A549 (cell line): ENCODE measurements around the gene TCHHL1. TPM values are rescaled to one million over a fixed set of nuclear protein-coding genes. Genes with fewer than 3 reads are reported as not detected.

Source experiments
- ATAC-seq, 2 experiments: fragments of 200-7000 bp in 1 of 2; fragments of >200 bp in 1 of 2; cut with Nextera tagmentation in 1 of 2; cut with Tn5 transposase in 1 of 2; 3 replicates each; pipeline versions ENCODE4 v1.8.0 to v1.9.1; 2018 to 2020; ENCODE audit warnings: mild to moderate bottlenecking in 1 of 2, moderate library complexity in 1 of 2
- CTCF ChIA-PET: fragments of 300-600 bp; sonication (Branson Sonifier 250); formaldehyde crosslinking; extraction: SDS; loops from one replicate; lab custom pipeline; 2021; ENCODE audit warnings: antibody characterized with exemption, inconsistent platforms; lab: Yijun Ruan, JAX
- POLR2A ChIA-PET: fragments of 350-600 bp; formaldehyde crosslinking; extraction: SDS; loops from one replicate; lab custom pipeline; 2021; ENCODE audit warnings: antibody characterized with exemption, inconsistent platforms; lab: Yijun Ruan, JAX
- DNase-seq, 2 experiments: peaks; one replicate each; pipeline versions ENCODE4 v3.0.0 to v3.0.0-alpha.2; 2011 to 2016; ENCODE audit warnings: low read depth in 1 of 2, low spot score in 1 of 2
- FAIRE-seq: peaks from 2 replicates; lab custom pipeline; 2011; peaks lifted over from hg19 to GRCh38; lab: Jason Lieb, UNC
- H3K27ac ChIP-seq, 2 experiments: fragments of >200 bp; sonication (Bioruptor Twin); formaldehyde crosslinking; 3 replicates each; pipeline ENCODE4 v1.5.1; 2016 to 2017
- H3K4me1 ChIP-seq: fragments of >200 bp; sonication (Bioruptor Twin); formaldehyde crosslinking; 3 replicates; pipeline ENCODE4 v1.6.1; 2016
- H3K4me2 ChIP-seq: fragments of >200 bp; sonication (Bioruptor Twin); formaldehyde crosslinking; 3 replicates; pipeline ENCODE4 v1.6.1; 2016
- H3K4me3 ChIP-seq: fragments of >200 bp; sonication (Bioruptor Twin); formaldehyde crosslinking; 3 replicates; pipeline ENCODE4 v1.5.1; 2016
- H3K9me3 ChIP-seq: fragments of >200 bp; sonication (Bioruptor Twin); formaldehyde crosslinking; 3 replicates; pipeline ENCODE4 v1.6.1; 2016
- CBX8 ChIP-seq: fragments of 200-600 bp; sonication (generic); IDR thresholded peaks from 2 replicates; pipeline ENCODE4 v1.6.1; 2016
- CHD4 ChIP-seq: fragments of 200-600 bp; sonication (generic); IDR thresholded peaks from 2 replicates; pipeline ENCODE4 v1.6.1; 2016; ENCODE audit warnings: antibody characterized with exemption, mild to moderate bottlenecking, borderline replicate concordance
- E2F6 ChIP-seq: IDR thresholded peaks from 2 replicates; pipeline ENCODE4 v1.6.1; 2012; ENCODE audit warnings: low read depth, borderline replicate concordance
- EHF ChIP-seq: fragments of 250-450 bp; sonication (Bioruptor Pico); IDR thresholded peaks from 2 replicates; pipeline ENCODE4 v1.5.0; 2020; ENCODE audit warnings: mild to moderate bottlenecking
- EP300 ChIP-seq, 2 experiments: fragments of >200 bp; sonication (Bioruptor Twin); formaldehyde crosslinking; IDR thresholded peaks; 2 replicates in 1 of 2; 3 replicates in 1 of 2; pipeline ENCODE4 v1.6.1; 2016 to 2017
- FOXS1 ChIP-seq: fragments of 250-450 bp; sonication (Bioruptor Pico); IDR thresholded peaks from 2 replicates; pipeline ENCODE4 v1.5.0; 2020; ENCODE audit warnings: mild to moderate bottlenecking, moderate library complexity
- GATA3 ChIP-seq: IDR thresholded peaks from 2 replicates; pipeline ENCODE4 v1.6.1; 2012; ENCODE audit warnings: borderline replicate concordance
- HDAC2 ChIP-seq: fragments of 200-600 bp; sonication (generic); IDR thresholded peaks from 2 replicates; pipeline ENCODE4 v1.6.1; 2016
- HMGXB4 ChIP-seq: fragments of 250-450 bp; sonication (Bioruptor Pico); IDR thresholded peaks from 2 replicates; pipeline ENCODE4 v1.5.0; 2021; ENCODE audit warnings: mild to moderate bottlenecking, moderate library complexity, borderline replicate concordance
- HOXB13 ChIP-seq: fragments of 250-450 bp; sonication (Bioruptor Pico); IDR thresholded peaks from 2 replicates; pipeline ENCODE4 v1.5.0; 2020; ENCODE audit warnings: low read depth, mild to moderate bottlenecking, moderate library complexity
- JUNB ChIP-seq: fragments of >200 bp; sonication (Bioruptor Twin); formaldehyde crosslinking; IDR thresholded peaks from 2 replicates; pipeline ENCODE4 v1.6.1; 2016
- KDM1A ChIP-seq: fragments of 200-600 bp; sonication (generic); IDR thresholded peaks from 2 replicates; pipeline ENCODE4 v1.6.1; 2016; ENCODE audit warnings: low read depth, mild to moderate bottlenecking
- KDM5A ChIP-seq: fragments of 200-600 bp; sonication (generic); IDR thresholded peaks from 2 replicates; pipeline ENCODE4 v1.6.1; 2016; ENCODE audit warnings: antibody characterized with exemption, mild to moderate bottlenecking
- MAFK ChIP-seq: fragments of 450-650 bp; IDR thresholded peaks from 2 replicates; pipeline ENCODE4 v1.6.1; 2014; ENCODE audit not compliant: partially characterized antibody
- MAX ChIP-seq: IDR thresholded peaks from 2 replicates; pipeline ENCODE4 v1.6.1; 2012
- MYC ChIP-seq: IDR thresholded peaks from 2 replicates; pipeline ENCODE4 v1.6.1; 2012; ENCODE audit warnings: mild to moderate bottlenecking, inconsistent platforms, low read length, improper control_type of control experiment, borderline replicate concordance
- NFE2L2 ChIP-seq: fragments of 150-350 bp; conservative IDR thresholded peaks from 2 replicates; pipeline ENCODE4 v1.6.1; 2014; ENCODE audit warnings: low read length
- NPAS2 ChIP-seq: fragments of 250-450 bp; sonication (Bioruptor Pico); IDR thresholded peaks from 2 replicates; pipeline ENCODE4 v1.8.0; 2022; ENCODE audit warnings: mild to moderate bottlenecking, moderate library complexity, borderline replicate concordance
- NR3C1 ChIP-seq: fragments of >200 bp; sonication (Bioruptor Twin); formaldehyde crosslinking; IDR thresholded peaks from 3 replicates; pipeline ENCODE4 v1.6.1; 2017
- PHF8 ChIP-seq: fragments of 200-600 bp; sonication (generic); IDR thresholded peaks from 2 replicates; pipeline ENCODE4 v1.6.1; 2016; ENCODE audit warnings: low read depth, mild to moderate bottlenecking, antibody characterized with exemption, moderate library complexity, borderline replicate concordance
- POLR2AphosphoS2 ChIP-seq: conservative IDR thresholded peaks from 2 replicates; pipeline ENCODE4 v1.6.1; 2012; ENCODE audit warnings: low read length, improper control_type of control experiment, inconsistent platforms
- RNF2 ChIP-seq: fragments of 200-600 bp; sonication (generic); IDR thresholded peaks from 2 replicates; pipeline ENCODE4 v1.6.1; 2016; ENCODE audit warnings: low read depth, mild to moderate bottlenecking, antibody characterized with exemption, moderate library complexity, borderline replicate concordance
- TFCP2L1 ChIP-seq: fragments of 250-450 bp; sonication (Bioruptor Pico); IDR thresholded peaks from 2 replicates; pipeline ENCODE4 v1.5.0; 2021; ENCODE audit warnings: mild to moderate bottlenecking
- ZSCAN20 ChIP-seq: fragments of 250-450 bp; sonication (Bioruptor Pico); IDR thresholded peaks from 2 replicates; pipeline ENCODE4 v1.8.0; 2022; ENCODE audit warnings: mild to moderate bottlenecking, moderate library complexity
- WGBS: methylation state at CpG from one replicate; pipeline ENCODE4 v1.1.6; 2017; ENCODE audit errors: missing lambda C conversion rate; 5-methylcytosine and 5-hydroxymethylcytosine counted together
- polyA plus RNA-seq, 4 experiments: library from polyadenylated mRNA; depleted of rRNA in 3 of 4; stranded (reverse); fragments of >200 nt; fragmentation: RNase III in 1 of 4; extraction: RNeasy Plus Mini Kit Qiagen cat#74134 plus additional on column Dnase treatment in 1 of 4; gene quantifications; 2 replicates in 3 of 4; 3 replicates in 1 of 4; pipeline ENCODE4 v1.2.3, GENCODE V29; 2011 to 2017
- TF ChIP-seq, protein P1 (sequence below): fragments of 150-350 bp; IDR thresholded peaks from 2 replicates; pipeline ENCODE4 v1.6.1; 2014; ENCODE audit warnings: low read depth, mild to moderate bottlenecking, low read length
- TF ChIP-seq, protein P2 (sequence below): fragments of 450-650 bp; IDR thresholded peaks from 2 replicates; pipeline ENCODE4 v1.6.1; 2014; ENCODE audit warnings: antibody characterized with exemption

TCHHL1 gene
- polyA plus RNA-seq, 2 of the 4 experiments (the other 2 are of a cell fraction) = not detected

GRCh38 chr1:152115344-152115743, 26.5 kb upstream of the TCHHL1 start, which contains the start of gene TCHH:
TSS of gene TCHH (minus strand) at chr1:152115444. CDS start at chr1:152114080, 1,364 bp downstream.
- no peak for DNase-seq
- TF ChIP-seq GATA3 = no peak
- no peak for TF ChIP-seq E2F6
- TF ChIP-seq KDM5A = no peak
- no peak for TF ChIP-seq NFE2L2
- TF ChIP-seq RNF2 = no peak
- TF ChIP-seq, protein P1, sequence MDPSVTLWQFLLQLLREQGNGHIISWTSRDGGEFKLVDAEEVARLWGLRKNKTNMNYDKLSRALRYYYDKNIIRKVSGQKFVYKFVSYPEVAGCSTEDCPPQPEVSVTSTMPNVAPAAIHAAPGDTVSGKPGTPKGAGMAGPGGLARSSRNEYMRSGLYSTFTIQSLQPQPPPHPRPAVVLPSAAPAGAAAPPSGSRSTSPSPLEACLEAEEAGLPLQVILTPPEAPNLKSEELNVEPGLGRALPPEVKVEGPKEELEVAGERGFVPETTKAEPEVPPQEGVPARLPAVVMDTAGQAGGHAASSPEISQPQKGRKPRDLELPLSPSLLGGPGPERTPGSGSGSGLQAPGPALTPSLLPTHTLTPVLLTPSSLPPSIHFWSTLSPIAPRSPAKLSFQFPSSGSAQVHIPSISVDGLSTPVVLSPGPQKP = no peak
- TF ChIP-seq NR3C1 = no peak
- TF ChIP-seq HOXB13 (CRISPR knock-in tag) = no peak
- no peak for TF ChIP-seq NPAS2 (CRISPR knock-in tag)
- no peak for TF ChIP-seq CHD4
- TF ChIP-seq POLR2AphosphoS2 = no peak
- TF ChIP-seq PHF8 = no peak
- TF ChIP-seq JUNB = no peak
- TF ChIP-seq, protein P2, sequence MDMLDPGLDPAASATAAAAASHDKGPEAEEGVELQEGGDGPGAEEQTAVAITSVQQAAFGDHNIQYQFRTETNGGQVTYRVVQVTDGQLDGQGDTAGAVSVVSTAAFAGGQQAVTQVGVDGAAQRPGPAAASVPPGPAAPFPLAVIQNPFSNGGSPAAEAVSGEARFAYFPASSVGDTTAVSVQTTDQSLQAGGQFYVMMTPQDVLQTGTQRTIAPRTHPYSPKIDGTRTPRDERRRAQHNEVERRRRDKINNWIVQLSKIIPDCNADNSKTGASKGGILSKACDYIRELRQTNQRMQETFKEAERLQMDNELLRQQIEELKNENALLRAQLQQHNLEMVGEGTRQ = no peak
- TF ChIP-seq, all 56 proteins: peak for 0
- H3K4me3 ChIP-seq = no peak within 1 kb of the TSS
- ATAC-seq = no peak
- 0 out of 3 replicates have a peak, but pooled peaks cover 6% of the 10 kb centered on the region for H3K9me3 ChIP-seq
- no peak for FAIRE-seq
- ChIA-PET POLR2A (no interaction called here), CTCF (interaction anchor here (0.6 to 10.4 kb wide), 4 partner anchors 9 to 70 kb away, joined by 3 to 89 read pairs (median 3); no protein-coding TSS in a partner anchor)
- WGBS = 9% methylated on average over 4 of the region's 4 CpGs
- no peak within 1 kb of the TSS for H3K27ac ChIP-seq
- H3K4me1 ChIP-seq = peaks cover 7% of the 10 kb centered on the region; the same call in 2 of the 3 replicates
- H3K4me2 ChIP-seq = no peak within 1 kb of the TSS

GRCh38 chr1:152112885-152113432, 24.1 kb upstream of the TCHHL1 start:
- H3K4me1 ChIP-seq = peaks cover 23% of the 10 kb centered on the region
- H3K27ac ChIP-seq = no peak overlapping the region
- no peak for TF ChIP-seq ZSCAN20 (CRISPR knock-in tag)
- TF ChIP-seq RNF2 = peak; percentile 98
- peak; percentile 98 for TF ChIP-seq CBX8
- TF ChIP-seq, all 56 proteins: peak for 2
- 0 out of 3 replicates have a peak, but pooled peaks cover 6% of the 10 kb centered on the region for H3K9me3 ChIP-seq
- no peak for ATAC-seq
- no peak for FAIRE-seq
- ChIA-PET CTCF (interaction anchor here (1.0 to 10.4 kb wide), 6 partner anchors 7 to 346 kb away, joined by 3 to 89 read pairs (median 6); no protein-coding TSS in a partner anchor), POLR2A (no interaction called here)
- H3K4me3 ChIP-seq = peak overlapping the region; percentile 49; the same call in 2 of the 3 replicates
- DNase-seq = no peak
- WGBS = 34% methylated on average over 13 of the region's 13 CpGs
- H3K4me2 ChIP-seq = peak overlapping the region; percentile 98

- DNase-seq (peak in 1 of 2 experiments; percentile 36), FAIRE-seq (no peak), ATAC-seq (no peak)
- CTCF ChIA-PET = interaction anchor here (0.7 to 10.4 kb wide), 8 partner anchors 9 to 346 kb away, joined by 3 to 89 read pairs (median 10); no protein-coding TSS in a partner anchor
- Histone ChIP-seq H3K4me3 (peak overlapping the region; percentile 49), H3K4me2 (peak overlapping the region; percentile 98), H3K9me3 (0 out of 3 replicates have a peak, but pooled peaks cover 6% of the 10 kb centered on the region), H3K27ac (no peak overlapping the region), H3K4me1 (peaks cover 25% of the 10 kb centered on the region)
- POLR2A ChIA-PET = no interaction called here
- 2% methylated on average over 42 of the region's 53 CpGs for WGBS
- TF ChIP-seq NFE2L2 (no peak), TFCP2L1 (CRISPR knock-in tag) (no peak), HMGXB4 (CRISPR knock-in tag) (no peak), EP300 (IDR thresholded peaks at IDR 0.05) (no peak), MAFK (no peak), FOXS1 (CRISPR knock-in tag) (no peak), MAX (no peak; the same call in 1 of the 2 replicates), HDAC2 (no peak), EHF (CRISPR knock-in tag) (no peak), MYC (no peak), NPAS2 (CRISPR knock-in tag) (no peak), KDM5A (no peak), KDM1A (no peak)
- TF ChIP-seq, protein P1 = no peak
Observed at GRCh38 chr1:152112101-152112884, 23.4 kb upstream of the TCHHL1 start.
